Measurements from ENCODE around the gene PURA. TPM values are rescaled to one million over a fixed set of nuclear protein-coding genes. Genes with fewer than 3 reads are reported as not detected.
A peak's percentile ranks its signal among the peaks of the same experiment; 100 is the strongest.

Gene PURA
- total RNA-seq, 4 donors from 2014 or later, result 37.4 to 60.5 (median 44.7) TPM

- Histone ChIP-seq H3K4me1 (peaks cover 40 to 50% of the 10 kb centered on the region in 2 donors), H3K9me3 (no peaks in the 10 kb centered on the region), H3K36me3 (no peaks in the 10 kb centered on the region), H3K4me3 (replicated peaks in 1 of 3) (no peak overlapping the region), H3K27ac (no peak overlapping the region), H3K27me3 (no peaks in the 10 kb centered on the region)
- TF ChIP-seq, protein P1, sequence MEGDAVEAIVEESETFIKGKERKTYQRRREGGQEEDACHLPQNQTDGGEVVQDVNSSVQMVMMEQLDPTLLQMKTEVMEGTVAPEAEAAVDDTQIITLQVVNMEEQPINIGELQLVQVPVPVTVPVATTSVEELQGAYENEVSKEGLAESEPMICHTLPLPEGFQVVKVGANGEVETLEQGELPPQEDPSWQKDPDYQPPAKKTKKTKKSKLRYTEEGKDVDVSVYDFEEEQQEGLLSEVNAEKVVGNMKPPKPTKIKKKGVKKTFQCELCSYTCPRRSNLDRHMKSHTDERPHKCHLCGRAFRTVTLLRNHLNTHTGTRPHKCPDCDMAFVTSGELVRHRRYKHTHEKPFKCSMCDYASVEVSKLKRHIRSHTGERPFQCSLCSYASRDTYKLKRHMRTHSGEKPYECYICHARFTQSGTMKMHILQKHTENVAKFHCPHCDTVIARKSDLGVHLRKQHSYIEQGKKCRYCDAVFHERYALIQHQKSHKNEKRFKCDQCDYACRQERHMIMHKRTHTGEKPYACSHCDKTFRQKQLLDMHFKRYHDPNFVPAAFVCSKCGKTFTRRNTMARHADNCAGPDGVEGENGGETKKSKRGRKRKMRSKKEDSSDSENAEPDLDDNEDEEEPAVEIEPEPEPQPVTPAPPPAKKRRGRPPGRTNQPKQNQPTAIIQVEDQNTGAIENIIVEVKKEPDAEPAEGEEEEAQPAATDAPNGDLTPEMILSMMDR (IDR thresholded peaks at IDR 0.05), result no peak
- TF ChIP-seq POLR2A (IDR thresholded peaks at IDR 0.05), result no peak
- intact Hi-C loops (cut with DNase I), result loop anchor here (5.0 kb wide), 1 partner anchor 36 kb away; no protein-coding TSS in a partner anchor
- DNase-seq, result no peak
- WGBS, 2 donors, result 88% methylated on average over 18 of the region's 18 CpGs
Measured at GRCh38 chr5:140111011-140111858, 2.7 kb upstream of the PURA start.

GRCh38 chr5:140111859-140112551 is 1.9 kb upstream of the PURA start:
- no peak for DNase-seq
- peaks cover 42 to 48% of the 10 kb centered on the region in 2 donors for H3K4me1 ChIP-seq
- H3K36me3 ChIP-seq, result no peaks in the 10 kb centered on the region
- TF ChIP-seq POLR2A (IDR thresholded peaks at IDR 0.05), result no peak
- TF ChIP-seq, protein P1 (IDR thresholded peaks at IDR 0.05), result no peak
- H3K9me3 ChIP-seq, result no peaks in the 10 kb centered on the region
- 83% methylated on average over 8 of the region's 8 CpGs for WGBS, 2 donors
- intact Hi-C loops (cut with DNase I), result loop anchor here (5.0 kb wide), 1 partner anchor 35 kb away; no protein-coding TSS in a partner anchor
- no peaks in the 10 kb centered on the region for H3K27me3 ChIP-seq
- H3K4me3 ChIP-seq (replicated peaks in 1 of 3), result no peak overlapping the region
- peak overlapping the region in 1 of 3 donors; percentile 92 for H3K27ac ChIP-seq

- Histone ChIP-seq H3K27ac (peak overlapping the region in 2 of 3 donors; percentile 92 to 94), H3K27me3 (no peaks in the 10 kb centered on the region), H3K4me3 (replicated peaks in 1 of 3) (peak overlapping the region in 1 of 3 donors; percentile 79), H3K36me3 (no peaks in the 10 kb centered on the region), H3K9me3 (no peaks in the 10 kb centered on the region), H3K4me1 (peaks cover 45 to 47% of the 10 kb centered on the region in 2 donors)
- peak in 1 of 2 donors; percentile 3 for DNase-seq
- 45 to 68% methylated on average over 6 to 12 of the region's 13 CpGs for WGBS, 2 donors
- no peak for TF ChIP-seq POLR2A (IDR thresholded peaks at IDR 0.05)
- TF ChIP-seq, protein P1 (IDR thresholded peaks at IDR 0.05), result no peak
- intact Hi-C loops (cut with DNase I), result loop anchor here (5.0 kb wide), 1 partner anchor 35 kb away; no protein-coding TSS in a partner anchor
Measured at GRCh38 chr5:140112685-140113179, 1.2 kb upstream of the PURA start.

- DNase-seq, result peak; percentile 3 to 22
- peaks cover 45 to 52% of the 10 kb centered on the region in 2 donors for H3K4me1 ChIP-seq
- 0 to 5% methylated on average over 1 to 18 of the region's 28 CpGs for WGBS, 2 donors
Measured at GRCh38 chr5:140113180-140113698, 670 bp upstream of the PURA start.

More at GRCh38 chr5:140113180-140113698, 670 bp upstream of the PURA start:
- TF ChIP-seq, protein P1 (IDR thresholded peaks at IDR 0.05), result no peak
- no peak for TF ChIP-seq POLR2A (IDR thresholded peaks at IDR 0.05)
- no peaks in the 10 kb centered on the region for H3K27me3 ChIP-seq
- H3K4me3 ChIP-seq (replicated peaks in 1 of 3), result peak overlapping the region; percentile 37 to 79 (median 53)
- no peaks in the 10 kb centered on the region for H3K36me3 ChIP-seq
- intact Hi-C loops (cut with DNase I), result loop anchor here (5.0 kb wide), 1 partner anchor 34 kb away; no protein-coding TSS in a partner anchor
- no peaks in the 10 kb centered on the region for H3K9me3 ChIP-seq
- H3K27ac ChIP-seq, result peak overlapping the region; percentile 91 to 94 (median 92)

Measured in thyroid gland (tissue), 4 donors.